C4-2B (cell line): Measurements from ENCODE around the gene DNMT1.
"Not testable (repeated sequence)": the region's sequence is repeated elsewhere in the genome, so short reads cannot be mapped to it uniquely, and the experiment has no call there.

ENCODE experiments used
- H3K27ac ChIP-seq: fragments of 450-650 bp; 2 replicates; pipeline ENCODE4 v1.5.1; 2017
- ZFX ChIP-seq: fragments of 450-650 bp; IDR thresholded peaks from 2 replicates; pipeline ENCODE4 v1.6.1; 2017
- TF ChIP-seq, protein P1 (sequence below): fragments of 450-650 bp; conservative IDR thresholded peaks from 2 replicates; pipeline ENCODE4 v1.5.1; 2017; ENCODE audit warnings: mild to moderate bottlenecking

DNMT1 gene

DNA sequence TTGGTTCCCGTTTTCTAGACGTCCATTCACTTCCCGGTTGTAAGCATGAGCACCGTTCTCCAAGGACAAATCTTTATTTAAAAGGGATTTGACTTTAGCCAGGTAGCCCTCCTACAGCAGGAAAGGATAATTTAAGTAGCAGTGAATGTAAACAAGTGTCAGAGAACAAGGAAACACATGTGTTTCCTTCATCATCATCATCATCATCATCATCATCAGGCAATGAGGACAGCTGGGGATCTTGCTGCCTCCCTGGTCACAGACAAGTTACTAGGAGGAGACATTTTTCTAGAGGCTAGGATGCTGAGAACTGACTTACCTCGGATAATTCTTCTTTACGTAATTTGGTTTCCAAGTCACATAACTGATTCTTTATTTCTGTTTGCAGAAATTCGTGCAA, 14.3 kb downstream of the DNMT1 start:
- no peak overlapping the region for H3K27ac ChIP-seq
- TF ChIP-seq ZFX, result no peak
- TF ChIP-seq, protein P1, sequence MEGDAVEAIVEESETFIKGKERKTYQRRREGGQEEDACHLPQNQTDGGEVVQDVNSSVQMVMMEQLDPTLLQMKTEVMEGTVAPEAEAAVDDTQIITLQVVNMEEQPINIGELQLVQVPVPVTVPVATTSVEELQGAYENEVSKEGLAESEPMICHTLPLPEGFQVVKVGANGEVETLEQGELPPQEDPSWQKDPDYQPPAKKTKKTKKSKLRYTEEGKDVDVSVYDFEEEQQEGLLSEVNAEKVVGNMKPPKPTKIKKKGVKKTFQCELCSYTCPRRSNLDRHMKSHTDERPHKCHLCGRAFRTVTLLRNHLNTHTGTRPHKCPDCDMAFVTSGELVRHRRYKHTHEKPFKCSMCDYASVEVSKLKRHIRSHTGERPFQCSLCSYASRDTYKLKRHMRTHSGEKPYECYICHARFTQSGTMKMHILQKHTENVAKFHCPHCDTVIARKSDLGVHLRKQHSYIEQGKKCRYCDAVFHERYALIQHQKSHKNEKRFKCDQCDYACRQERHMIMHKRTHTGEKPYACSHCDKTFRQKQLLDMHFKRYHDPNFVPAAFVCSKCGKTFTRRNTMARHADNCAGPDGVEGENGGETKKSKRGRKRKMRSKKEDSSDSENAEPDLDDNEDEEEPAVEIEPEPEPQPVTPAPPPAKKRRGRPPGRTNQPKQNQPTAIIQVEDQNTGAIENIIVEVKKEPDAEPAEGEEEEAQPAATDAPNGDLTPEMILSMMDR, result no peak

DNA sequence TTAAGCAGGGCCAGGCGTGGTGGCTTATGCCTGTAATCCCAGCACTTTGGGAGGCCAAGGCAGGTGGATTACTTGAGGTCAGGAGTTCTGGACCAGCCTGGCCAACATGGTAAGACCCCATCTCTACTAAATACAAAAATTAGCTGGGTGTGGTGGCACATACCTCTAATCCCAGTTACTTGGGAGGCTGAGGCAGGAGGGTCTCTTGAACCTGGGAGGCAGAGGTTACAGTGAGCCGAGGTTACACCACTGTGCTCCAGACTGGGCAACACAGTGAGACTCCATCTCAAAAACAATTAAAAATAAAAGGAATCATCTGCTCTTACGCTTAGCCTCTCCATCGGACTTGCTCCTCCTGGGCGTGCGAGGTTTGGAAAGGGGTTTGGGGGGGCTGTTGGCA, 14.7 kb downstream of the DNMT1 start:
- H3K27ac ChIP-seq, result not testable (repeated sequence)

GRCh38 chr19:10173527-10173926, 21.2 kb downstream of the DNMT1 start:
- no peak for TF ChIP-seq ZFX
- TF ChIP-seq, protein P1, result no peak
- H3K27ac ChIP-seq, result no peak overlapping the region

- no peak for TF ChIP-seq ZFX
- TF ChIP-seq, protein P1, result no peak
- H3K27ac ChIP-seq, result no peak overlapping the region
These were observed 26.3 kb downstream of the DNMT1 start for GRCh38 chr19:10168386-10168948.

- no peak overlapping the region for H3K27ac ChIP-seq
- no peak for TF ChIP-seq ZFX
- TF ChIP-seq, protein P1, result no peak
These were observed 27.3 kb downstream of the DNMT1 start for GRCh38 chr19:10167459-10167858.

GRCh38 chr19:10166501-10166900, 28.3 kb downstream of the DNMT1 start:
- not testable (repeated sequence) for H3K27ac ChIP-seq

DNA sequence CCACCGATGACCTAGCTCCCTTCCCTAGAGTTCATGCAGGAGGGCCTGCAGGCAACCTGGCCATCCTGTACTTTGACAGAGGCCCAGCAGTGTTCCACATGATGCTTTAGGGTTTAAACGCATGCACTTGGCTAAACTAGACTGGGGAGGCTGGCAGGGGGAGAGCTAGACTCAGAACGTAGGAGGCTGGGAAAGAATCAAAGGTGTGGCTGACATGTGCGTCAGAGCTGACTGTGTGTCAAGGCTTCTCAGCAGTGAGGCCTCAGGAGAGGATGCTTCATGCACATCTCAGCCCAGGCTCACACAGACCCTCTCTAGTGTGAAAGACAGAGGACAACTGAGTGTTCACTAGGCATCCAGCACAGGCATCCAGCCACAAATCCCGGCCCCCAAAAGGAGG, 28.7 kb downstream of the DNMT1 start:
- H3K27ac ChIP-seq, result no peak overlapping the region
- no peak for TF ChIP-seq ZFX
- TF ChIP-seq, protein P1, result no peak

GRCh38 chr19:10163536-10163935, 31.2 kb downstream of the DNMT1 start:
- TF ChIP-seq, protein P1, result no peak
- TF ChIP-seq ZFX, result no peak
- H3K27ac ChIP-seq, result no peak overlapping the region

DNA sequence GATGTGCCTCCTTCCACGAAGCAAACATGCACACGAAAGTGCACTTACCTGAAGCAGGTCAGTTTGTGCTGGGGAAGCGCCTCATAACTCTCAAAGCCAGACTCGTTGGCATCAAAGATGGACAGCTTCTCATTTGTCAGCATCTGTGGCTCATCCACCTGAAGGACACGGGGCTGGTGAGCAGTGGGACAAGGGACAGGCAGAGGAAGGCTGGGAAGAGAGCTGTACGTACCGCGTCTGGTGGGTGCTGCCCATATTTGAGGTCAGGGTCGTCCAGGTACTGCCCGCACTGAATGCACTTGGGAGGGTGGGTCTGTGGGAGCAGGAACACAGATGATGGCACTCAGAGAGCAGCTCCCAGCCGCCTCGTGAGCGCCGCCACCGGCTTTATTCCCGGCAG, 35.1 kb downstream of the DNMT1 start:
- no peak overlapping the region for H3K27ac ChIP-seq
- no peak for TF ChIP-seq ZFX
- TF ChIP-seq, protein P1, result no peak
